HG03108 (cell line): ENCODE results near the gene PCDHGB1.
"Not testable (repeated sequence)": the region's sequence is repeated elsewhere in the genome, so short reads cannot be mapped to it uniquely, and the experiment has no call there.

Source experiments
- ATAC-seq: cut with Tn5 transposase; IDR thresholded peaks from one replicate; pipeline ENCODE4 v1.9.1; 2021; ENCODE audit warnings: moderate library complexity; ENCODE audit not compliant: unreplicated experiment

PCDHGB1 gene

DNA sequence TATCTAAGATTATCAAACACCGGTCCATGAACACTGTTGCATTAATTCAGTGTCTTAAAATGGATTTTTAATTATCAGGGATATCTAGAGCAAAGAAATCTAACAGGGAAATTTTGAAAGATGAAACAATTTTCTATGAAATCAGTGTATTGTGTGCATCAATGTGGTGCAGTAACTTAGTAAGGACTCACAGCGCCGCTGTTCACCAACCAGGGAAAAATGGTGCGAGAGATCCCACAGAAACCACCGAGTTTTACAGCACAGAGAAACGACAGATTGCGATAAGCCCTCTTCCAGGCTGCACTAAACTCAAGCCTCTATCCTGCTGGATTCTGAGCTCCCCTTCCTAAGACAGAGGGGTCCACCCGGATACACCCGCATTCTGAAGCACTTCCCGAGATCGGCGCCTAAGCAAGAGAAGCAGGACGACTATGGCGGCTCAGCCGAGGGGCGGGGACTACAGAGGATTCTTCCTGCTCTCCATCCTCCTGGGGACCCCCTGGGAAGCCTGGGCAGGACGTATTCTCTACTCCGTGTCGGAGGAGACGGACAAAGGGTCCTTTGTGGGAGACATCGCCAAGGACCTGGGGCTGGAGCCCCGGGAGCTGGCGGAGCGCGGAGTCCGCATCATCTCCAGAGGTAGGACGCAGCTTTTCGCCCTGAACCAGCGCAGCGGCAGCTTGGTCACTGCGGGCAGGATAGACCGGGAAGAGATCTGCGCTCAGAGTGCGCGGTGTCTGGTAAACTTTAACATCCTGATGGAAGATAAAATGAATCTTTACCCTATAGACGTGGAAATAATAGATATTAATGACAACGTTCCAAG lies 32.8 kb downstream of the PCDHGB1 start, which contains the start of gene PCDHGA7:
Gene PCDHGA7, plus strand, starts transcription at position 274 of the 826 bp plus-strand sequence. Its CDS starts 158 bp downstream, at position 432.
- no peak for ATAC-seq

DNA sequence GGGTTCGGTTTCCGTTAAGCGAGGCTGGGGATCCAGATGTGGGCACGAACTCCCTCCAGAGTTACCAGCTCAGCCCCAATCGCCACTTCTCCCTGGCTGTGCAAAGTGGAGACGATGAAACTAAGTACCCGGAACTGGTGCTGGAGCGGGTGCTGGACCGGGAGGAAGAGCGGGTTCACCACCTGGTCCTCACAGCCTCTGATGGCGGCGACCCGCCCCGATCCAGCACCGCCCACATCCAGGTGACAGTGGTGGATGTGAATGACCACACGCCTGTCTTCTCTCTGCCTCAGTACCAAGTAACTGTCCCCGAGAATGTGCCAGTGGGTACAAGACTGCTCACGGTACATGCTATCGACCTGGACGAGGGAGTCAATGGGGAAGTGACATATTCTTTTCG lies 33.4 kb downstream of the PCDHGB1 start:
- no peak for ATAC-seq

DNA sequence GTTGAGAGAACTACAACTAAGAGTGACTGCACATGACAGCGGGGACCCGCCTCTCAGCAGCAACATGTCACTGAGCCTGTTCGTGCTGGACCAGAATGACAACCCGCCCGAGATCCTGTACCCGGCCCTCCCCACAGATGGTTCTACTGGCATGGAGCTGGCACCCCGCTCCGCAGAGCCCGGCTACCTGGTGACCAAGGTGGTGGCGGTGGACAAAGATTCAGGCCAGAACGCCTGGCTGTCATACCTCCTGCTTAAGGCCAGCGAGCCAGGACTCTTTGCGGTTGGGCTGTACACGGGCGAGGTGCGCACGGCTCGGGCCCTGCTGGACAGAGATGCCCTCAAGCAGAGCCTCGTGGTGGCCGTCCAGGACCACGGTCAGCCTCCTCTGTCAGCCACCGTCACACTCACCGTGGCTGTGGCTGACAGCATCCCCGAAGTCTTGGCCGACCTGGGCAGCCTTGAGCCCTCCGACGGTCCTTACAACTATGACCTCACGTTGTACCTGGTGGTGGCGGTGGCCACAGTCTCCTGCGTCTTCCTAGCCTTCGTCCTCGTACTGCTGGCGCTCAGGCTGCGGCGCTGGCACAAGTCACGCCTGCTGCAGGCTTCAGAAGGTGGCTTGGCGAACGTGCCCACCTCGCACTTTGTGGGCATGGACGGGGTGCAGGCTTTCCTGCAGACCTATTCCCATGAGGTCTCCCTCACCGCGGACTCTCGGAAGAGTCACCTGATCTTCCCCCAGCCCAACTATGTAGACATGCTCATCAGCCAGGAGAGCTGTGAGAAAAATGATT lies 34.8 kb downstream of the PCDHGB1 start:
- ATAC-seq: no peak

DNA sequence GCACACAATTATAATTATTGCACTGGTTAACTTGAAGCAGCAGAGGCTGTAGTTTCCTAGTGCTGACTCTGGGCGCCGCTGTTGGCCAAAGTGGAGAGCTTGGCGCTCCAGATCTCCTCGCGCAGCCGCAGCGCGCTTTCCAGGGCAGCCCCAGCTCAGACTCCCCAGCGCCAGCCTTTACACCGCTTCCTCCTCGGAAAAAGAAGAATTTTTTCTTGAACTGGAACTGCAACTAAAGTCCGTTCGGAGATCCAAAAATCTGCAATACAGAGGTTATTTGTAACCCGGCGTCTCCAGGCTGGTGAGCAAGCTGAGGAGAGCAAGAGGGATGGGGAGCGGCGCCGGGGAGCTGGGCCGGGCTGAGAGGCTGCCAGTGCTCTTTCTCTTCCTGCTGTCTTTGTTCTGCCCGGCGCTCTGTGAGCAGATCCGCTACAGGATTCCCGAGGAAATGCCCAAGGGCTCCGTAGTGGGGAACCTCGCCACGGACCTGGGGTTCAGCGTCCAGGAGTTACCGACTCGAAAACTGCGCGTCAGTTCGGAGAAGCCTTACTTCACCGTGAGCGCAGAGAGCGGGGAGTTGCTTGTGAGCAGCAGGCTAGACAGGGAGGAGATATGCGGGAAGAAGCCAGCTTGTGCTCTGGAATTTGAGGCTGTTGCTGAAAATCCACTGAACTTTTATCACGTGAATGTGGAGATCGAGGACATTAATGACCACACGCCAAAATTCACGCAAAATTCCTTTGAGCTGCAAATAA lies 37.8 kb downstream of the PCDHGB1 start, which contains the start of gene PCDHGB4:
Gene PCDHGB4, plus strand, starts transcription at position 142 of the 755 bp plus-strand sequence. Its CDS starts 187 bp downstream, at position 329.
- not testable (repeated sequence) for ATAC-seq

DNA sequence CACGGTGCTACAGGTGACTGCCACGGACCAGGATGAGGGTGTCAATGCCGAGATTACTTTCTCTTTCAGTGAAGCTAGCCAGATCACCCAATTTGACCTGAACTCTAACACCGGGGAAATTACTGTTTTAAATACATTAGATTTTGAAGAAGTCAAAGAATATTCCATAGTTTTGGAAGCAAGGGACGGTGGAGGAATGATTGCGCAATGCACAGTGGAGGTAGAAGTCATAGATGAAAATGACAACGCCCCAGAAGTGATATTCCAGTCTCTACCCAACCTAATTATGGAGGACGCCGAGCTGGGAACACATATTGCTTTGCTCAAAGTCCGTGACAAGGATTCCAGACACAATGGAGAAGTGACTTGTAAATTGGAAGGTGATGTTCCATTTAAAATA lies 38.8 kb downstream of the PCDHGB1 start:
- ATAC-seq: no peak

DNA sequence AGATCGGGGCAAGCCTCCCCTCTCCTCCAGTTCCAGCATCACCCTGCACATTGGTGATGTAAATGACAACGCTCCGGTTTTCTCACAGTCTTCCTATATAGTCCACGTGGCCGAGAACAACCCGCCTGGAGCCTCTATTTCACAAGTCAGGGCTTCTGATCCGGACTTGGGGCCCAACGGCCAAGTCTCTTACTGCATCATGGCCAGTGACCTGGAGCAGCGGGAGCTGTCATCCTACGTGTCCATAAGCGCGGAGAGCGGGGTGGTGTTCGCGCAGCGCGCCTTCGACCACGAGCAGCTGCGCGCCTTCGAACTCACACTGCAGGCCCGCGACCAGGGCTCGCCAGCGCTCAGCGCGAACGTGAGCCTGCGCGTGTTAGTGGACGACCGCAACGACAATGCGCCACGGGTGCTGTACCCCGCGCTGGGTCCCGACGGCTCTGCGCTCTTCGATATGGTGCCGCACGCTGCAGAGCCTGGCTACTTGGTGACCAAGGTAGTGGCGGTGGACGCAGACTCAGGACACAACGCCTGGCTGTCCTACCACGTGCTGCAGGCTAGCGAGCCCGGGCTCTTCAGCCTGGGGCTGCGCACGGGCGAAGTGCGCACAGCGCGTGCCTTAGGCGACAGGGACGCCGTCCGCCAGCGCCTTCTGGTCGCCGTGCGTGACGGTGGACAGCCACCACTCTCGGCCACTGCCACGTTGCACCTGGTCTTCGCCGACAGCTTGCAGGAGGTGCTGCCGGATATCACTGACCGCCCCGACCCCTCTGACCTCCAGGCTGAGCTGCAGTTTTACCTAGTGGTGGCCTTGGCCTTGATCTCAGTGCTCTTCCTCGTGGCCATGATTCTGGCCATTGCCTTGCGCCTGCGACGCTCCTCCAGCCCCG lies 39.5 kb downstream of the PCDHGB1 start:
- no peak for ATAC-seq

DNA sequence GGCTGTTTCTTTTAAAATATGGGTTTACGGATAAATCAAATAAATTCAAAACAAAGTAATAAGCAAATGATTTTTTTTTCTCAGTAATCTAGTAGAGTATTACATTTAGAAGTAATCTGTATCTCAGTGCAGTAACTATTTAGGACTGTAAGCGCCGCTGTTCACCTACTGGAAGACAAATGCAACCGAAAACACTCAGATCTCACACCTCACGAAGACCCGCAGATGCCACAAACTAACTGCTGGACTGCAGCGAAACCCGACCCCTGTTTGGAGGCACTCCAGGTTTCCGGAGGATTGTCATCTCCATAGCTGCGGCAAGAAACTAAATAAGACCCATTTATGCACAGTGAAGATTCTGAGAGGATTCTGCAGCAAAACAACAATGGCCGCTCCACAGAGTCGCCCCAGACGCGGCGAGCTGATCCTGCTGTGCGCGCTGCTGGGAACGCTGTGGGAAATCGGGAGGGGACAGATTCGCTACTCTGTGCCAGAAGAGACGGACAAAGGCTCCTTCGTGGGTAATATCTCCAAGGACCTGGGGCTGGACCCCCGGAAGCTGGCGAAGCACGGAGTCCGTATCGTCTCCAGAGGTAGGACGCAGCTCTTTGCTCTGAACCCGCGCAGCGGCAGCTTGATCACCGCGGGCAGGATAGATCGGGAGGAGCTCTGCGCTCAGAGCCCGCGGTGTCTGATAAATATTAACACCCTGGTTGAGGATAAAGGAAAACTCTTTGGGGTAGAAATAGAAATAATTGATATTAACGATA lies 42.7 kb downstream of the PCDHGB1 start, which contains the start of gene PCDHGA8:
Gene PCDHGA8, plus strand, starts transcription at position 205 of the 770 bp plus-strand sequence. Its CDS starts 181 bp downstream, at position 386.
- ATAC-seq: no peak

DNA sequence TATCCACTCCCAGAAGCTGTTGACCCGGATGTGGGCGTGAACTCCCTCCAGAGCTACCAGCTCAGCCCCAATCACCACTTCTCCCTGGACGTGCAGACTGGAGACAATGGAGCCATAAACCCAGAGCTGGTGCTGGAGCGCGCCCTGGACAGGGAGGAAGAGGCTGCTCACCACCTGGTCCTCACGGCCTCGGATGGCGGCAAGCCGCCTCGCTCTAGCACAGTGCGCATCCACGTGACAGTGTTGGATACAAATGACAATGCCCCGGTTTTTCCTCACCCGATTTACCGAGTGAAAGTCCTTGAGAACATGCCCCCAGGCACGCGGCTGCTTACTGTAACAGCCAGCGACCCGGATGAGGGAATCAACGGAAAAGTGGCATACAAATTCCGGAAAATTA lies 43.4 kb downstream of the PCDHGB1 start:
- ATAC-seq: no peak

DNA sequence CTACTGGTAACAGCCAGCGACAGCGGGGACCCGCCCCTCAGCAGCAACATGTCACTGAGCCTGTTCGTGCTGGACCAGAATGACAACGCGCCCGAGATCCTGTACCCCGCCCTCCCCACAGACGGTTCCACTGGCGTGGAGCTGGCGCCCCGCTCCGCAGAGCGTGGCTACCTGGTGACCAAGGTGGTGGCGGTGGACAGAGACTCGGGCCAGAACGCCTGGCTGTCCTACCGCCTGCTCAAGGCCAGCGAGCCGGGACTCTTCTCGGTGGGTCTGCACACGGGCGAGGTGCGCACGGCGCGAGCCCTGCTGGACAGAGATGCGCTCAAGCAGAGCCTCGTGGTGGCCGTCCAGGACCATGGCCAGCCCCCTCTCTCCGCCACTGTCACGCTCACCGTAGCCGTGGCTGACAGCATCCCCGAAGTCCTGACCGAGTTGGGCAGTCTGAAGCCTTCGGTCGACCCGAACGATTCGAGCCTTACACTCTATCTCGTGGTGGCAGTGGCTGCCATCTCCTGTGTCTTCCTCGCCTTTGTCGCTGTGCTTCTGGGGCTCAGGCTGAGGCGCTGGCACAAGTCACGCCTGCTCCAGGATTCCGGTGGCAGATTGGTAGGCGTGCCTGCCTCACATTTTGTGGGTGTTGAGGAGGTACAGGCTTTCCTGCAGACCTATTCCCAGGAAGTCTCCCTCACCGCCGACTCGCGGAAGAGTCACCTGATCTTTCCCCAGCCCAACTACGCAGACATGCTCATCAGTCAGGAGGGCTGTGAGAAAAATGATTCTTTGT lies 44.7 kb downstream of the PCDHGB1 start:
- not testable (repeated sequence) for ATAC-seq

DNA sequence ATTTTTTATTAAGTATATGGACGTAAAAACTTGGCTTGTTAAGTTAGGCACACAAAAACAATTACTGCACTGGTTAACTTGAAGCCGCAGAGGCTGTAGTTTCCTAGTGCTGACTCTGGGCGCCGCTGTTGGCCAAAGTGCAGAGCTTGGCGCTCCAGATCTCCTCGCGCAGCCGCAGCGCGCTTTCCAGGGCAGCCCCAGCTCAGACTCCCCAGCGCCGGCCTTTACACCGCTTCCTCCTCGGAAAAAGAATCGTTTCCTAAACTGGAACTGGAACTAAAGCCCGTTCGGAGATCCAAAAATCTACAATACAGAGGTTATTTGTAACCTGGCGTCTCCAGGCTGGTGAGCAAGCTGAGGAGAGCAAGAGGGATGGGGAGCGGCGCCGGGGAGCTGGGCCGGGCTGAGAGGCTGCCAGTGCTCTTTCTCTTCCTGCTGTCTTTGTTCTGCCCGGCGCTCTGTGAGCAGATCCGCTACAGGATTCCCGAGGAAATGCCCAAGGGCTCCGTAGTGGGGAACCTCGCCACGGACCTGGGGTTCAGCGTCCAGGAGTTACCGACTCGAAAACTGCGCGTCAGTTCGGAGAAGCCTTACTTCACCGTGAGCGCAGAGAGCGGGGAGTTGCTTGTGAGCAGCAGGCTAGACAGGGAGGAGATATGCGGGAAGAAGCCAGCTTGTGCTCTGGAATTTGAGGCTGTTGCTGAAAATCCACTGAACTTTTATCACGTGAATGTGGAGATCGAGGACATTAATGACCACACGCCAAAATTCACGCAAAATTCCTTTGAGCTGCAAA lies 48.1 kb downstream of the PCDHGB1 start, which contains the start of gene PCDHGB5:
Gene PCDHGB5, plus strand, starts transcription at position 192 of the 796 bp plus-strand sequence. Its CDS starts 181 bp downstream, at position 373.
- peak; percentile 84 for ATAC-seq

DNA sequence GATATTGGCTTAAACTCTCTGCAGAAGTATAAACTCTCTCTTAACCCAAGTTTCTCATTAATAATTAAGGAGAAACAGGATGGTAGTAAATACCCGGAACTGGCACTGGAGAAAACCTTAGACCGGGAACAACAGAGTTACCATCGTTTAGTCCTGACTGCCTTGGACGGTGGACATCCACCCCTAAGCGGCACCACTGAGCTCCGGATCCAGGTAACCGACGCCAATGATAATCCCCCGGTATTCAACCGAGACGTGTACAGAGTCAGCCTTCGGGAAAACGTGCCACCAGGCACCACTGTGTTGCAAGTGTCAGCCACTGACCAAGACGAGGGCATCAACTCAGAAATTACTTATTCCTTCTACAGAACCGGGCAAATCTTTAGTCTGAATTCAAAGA lies 48.7 kb downstream of the PCDHGB1 start:
- no peak for ATAC-seq

DNA sequence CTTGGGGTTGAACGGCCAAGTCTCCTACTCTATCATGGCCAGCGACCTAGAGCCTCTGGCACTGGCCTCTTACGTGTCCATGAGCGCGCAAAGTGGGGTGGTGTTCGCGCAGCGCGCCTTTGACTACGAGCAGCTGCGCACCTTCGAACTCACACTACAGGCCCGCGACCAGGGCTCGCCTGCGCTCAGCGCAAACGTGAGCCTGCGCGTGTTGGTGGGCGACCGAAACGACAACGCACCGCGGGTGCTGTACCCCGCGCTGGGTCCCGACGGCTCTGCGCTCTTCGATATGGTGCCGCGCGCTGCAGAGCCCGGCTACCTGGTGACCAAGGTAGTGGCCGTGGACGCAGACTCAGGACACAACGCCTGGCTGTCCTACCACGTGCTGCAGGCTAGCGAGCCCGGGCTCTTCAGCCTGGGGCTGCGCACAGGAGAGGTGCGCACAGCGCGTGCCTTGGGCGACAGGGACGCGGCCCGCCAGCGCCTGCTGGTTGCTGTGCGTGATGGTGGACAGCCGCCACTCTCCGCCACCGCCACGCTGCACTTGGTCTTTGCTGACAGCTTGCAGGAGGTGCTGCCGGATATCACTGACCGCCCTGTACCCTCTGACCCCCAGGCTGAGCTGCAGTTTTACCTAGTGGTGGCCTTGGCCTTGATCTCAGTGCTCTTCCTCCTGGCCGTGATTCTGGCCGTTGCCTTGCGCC lies 49.8 kb downstream of the PCDHGB1 start:
- ATAC-seq: no peak
